ENCODE results near the gene CLPSL2. TPM values are rescaled to one million over a fixed set of nuclear protein-coding genes. Genes with fewer than 3 reads are reported as not detected.

The CLPSL2 gene
- total and polyA plus RNA-seq, 10 of the 15 experiments (the other 5 are each of a cell fraction or from before 2014, with no cell fraction given), result 0.32 to 1.3 TPM; not detected in 8

DNA sequence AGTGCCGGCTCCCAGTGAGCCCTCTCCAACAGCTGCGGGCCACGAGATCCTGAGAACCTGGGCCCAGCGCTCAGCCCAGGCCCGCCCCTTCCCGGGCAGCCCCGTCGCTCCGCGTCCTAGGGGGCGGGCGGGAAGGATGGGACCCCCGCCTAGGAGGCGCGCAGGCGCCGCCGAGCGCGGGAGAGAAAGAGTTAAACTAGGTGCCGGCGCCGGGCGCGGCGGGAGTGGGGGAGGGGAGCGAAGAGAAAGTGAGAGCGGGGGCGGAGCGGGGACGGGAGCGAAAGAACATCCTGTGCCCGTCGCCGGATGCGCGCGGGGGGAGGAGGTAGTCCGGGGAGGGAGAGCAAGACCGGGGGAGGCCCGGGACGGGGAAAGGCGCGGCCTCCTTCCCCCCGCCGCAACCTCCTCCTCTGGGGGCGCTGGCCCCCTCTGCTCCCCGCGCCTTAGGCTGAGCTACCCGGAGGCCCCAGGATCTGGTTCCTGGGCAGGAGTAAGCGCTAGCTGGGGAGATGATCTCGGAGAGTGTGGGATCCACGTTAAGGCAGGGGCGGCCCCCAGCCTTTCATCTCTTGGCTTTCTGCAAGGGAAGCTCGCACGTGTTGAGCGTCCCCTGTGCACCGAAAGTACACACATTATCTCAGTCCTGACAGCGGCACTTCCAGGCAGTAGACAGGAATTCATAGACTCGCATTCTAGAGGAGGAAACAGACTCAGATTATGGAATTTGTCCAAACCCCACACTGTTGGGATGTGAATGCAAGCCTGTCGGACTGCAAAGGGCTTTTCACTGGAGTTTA is 44.5 kb upstream of the CLPSL2 start (continued):
- TF ChIP-seq CUX1 (IDR thresholded peaks at IDR 0.05; ENCODE audit: insufficient replicate concordance, low read depth, low read length) (no peak), NRF1 (conservative IDR thresholded peaks at IDR 0.05; ENCODE audit: low read depth, low read length) (no peak), RB1 (IDR thresholded peaks at IDR 0.05; ENCODE audit: borderline replicate concordance) (peak; percentile 78; the same call in 1 of the 2 replicates), ATF2 (IDR thresholded peaks at IDR 0.05; ENCODE audit: low read length) (no peak), SPI1 (IDR thresholded peaks at IDR 0.05; ENCODE audit: borderline replicate concordance, insufficient read depth, low read depth, low read length) (no peak), TAF1 (IDR thresholded peaks at IDR 0.05; ENCODE audit: borderline replicate concordance, low read depth, low read length) (peak; percentile 9; the same call in 1 of the 2 replicates), HDGF (IDR thresholded peaks at IDR 0.05) (no peak), ELK1 (IDR thresholded peaks at IDR 0.05; ENCODE audit: low read depth, low read length) (no peak), NFYB (IDR thresholded peaks at IDR 0.05; ENCODE audit: insufficient read depth, low read depth, low read length) (no peak), TBL1XR1 (IDR thresholded peaks at IDR 0.05; ENCODE audit: low read depth, low read length) (peak; percentile 71), NFXL1 (IDR thresholded peaks at IDR 0.05; ENCODE audit: borderline replicate concordance) (no peak), EGR1 (IDR thresholded peaks at IDR 0.05; ENCODE audit: borderline replicate concordance in 1 of 2, low read depth in 2 of 2, low read length in 2 of 2) (peak; percentile 61 to 100), RUNX3 (IDR thresholded peaks at IDR 0.05; ENCODE audit: low read length) (peak; percentile 15), JUND (IDR thresholded peaks at IDR 0.05; ENCODE audit: low read depth, low read length) (no peak)
- TF ChIP-seq, protein P1, sequence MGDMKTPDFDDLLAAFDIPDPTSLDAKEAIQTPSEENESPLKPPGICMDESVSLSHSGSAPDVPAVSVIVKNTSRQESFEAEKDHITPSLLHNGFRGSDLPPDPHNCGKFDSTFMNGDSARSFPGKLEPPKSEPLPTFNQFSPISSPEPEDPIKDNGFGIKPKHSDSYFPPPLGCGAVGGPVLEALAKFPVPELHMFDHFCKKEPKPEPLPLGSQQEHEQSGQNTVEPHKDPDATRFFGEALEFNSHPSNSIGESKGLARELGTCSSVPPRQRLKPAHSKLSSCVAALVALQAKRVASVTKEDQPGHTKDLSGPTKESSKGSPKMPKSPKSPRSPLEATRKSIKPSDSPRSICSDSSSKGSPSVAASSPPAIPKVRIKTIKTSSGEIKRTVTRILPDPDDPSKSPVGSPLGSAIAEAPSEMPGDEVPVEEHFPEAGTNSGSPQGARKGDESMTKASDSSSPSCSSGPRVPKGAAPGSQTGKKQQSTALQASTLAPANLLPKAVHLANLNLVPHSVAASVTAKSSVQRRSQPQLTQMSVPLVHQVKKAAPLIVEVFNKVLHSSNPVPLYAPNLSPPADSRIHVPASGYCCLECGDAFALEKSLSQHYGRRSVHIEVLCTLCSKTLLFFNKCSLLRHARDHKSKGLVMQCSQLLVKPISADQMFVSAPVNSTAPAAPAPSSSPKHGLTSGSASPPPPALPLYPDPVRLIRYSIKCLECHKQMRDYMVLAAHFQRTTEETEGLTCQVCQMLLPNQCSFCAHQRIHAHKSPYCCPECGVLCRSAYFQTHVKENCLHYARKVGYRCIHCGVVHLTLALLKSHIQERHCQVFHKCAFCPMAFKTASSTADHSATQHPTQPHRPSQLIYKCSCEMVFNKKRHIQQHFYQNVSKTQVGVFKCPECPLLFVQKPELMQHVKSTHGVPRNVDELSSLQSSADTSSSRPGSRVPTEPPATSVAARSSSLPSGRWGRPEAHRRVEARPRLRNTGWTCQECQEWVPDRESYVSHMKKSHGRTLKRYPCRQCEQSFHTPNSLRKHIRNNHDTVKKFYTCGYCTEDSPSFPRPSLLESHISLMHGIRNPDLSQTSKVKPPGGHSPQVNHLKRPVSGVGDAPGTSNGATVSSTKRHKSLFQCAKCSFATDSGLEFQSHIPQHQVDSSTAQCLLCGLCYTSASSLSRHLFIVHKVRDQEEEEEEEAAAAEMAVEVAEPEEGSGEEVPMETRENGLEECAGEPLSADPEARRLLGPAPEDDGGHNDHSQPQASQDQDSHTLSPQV (IDR thresholded peaks at IDR 0.05), result no peak
